ENCODE data around the gene ASPG.

ASPG gene

DNA sequence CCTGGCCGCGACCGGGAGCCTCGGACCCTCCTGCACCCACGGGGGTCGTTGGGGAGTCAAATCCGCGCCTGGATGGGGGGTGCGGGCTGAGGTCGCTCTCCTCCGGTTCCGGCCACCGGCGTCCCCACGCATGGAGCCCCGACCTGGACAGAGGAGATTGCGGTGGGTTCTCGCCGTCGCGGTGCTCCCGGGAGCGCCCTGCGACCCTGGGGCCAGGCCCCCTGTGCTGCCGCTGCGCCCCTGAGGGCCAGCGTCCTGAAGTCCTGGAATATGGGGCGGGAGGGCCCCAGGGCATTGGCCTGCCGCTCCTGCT lies 345 bp downstream of the ASPG start:
- TF ChIP-seq ZNF10 (tag by site-specific recombination; IDR thresholded peaks at IDR 0.05) (no peak), ZNF677 (tag by site-specific recombination; IDR thresholded peaks at IDR 0.05) (no peak), ZNF48 (tag by site-specific recombination; IDR thresholded peaks at IDR 0.05) (no peak)
- TF ChIP-seq, protein P1, sequence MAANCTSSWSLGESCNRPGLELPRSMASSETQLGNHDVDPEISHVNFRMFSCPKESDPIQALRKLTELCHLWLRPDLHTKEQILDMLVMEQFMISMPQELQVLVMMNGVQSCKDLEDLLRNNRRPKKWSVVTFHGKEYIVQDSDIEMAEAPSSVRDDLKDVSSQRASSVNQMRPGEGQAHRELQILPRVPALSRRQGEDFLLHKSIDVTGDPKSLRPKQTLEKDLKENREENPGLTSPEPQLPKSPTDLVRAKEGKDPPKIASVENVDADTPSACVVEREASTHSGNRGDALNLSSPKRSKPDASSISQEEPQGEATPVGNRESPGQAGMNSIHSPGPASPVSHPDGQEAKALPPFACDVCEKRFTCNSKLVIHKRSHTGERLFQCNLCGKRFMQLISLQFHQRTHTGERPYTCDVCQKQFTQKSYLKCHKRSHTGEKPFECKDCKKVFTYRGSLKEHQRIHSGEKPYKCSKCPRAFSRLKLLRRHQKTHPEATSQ (tag by site-specific recombination; IDR thresholded peaks at IDR 0.05): no peak
- TF ChIP-seq, protein P2, sequence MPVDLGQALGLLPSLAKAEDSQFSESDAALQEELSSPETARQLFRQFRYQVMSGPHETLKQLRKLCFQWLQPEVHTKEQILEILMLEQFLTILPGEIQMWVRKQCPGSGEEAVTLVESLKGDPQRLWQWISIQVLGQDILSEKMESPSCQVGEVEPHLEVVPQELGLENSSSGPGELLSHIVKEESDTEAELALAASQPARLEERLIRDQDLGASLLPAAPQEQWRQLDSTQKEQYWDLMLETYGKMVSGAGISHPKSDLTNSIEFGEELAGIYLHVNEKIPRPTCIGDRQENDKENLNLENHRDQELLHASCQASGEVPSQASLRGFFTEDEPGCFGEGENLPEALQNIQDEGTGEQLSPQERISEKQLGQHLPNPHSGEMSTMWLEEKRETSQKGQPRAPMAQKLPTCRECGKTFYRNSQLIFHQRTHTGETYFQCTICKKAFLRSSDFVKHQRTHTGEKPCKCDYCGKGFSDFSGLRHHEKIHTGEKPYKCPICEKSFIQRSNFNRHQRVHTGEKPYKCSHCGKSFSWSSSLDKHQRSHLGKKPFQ (tag by site-specific recombination; IDR thresholded peaks at IDR 0.05): no peak
- H3K4me3 ChIP-seq (ENCODE audit: low read depth, low read length): no peak overlapping the region

DNA sequence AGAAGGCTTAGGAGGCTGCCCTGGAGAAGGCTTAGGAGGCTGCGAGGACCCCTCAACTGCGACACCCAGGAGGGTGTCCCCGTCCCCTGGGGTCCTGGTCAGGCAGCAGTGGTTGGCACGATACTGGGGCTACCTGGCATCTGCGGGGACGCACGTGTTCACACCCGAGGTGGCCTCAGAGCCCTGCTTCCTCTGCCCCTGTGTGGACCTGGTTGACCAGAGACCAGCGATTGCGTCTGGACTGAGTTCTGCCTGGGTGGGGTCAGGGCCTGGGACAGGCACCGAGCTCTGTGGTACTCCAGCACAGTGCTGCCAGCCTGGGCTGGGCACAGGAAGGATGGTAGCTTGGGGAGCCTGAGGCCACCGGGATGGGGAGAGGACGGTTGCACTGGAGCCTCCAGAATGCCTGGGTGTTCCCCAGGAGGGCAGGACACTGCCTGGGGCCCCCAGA lies 735 bp downstream of the ASPG start:
- Histone ChIP-seq H3K4me3 (ENCODE audit: low read depth, low read length) (no peak overlapping the region), H3K9me3 (ENCODE audit: control insufficient read depth, insufficient read depth, low read depth, low read length) (no peaks in the 10 kb centered on the region), H3K36me3 (ENCODE audit: control insufficient read depth in 2 of 2, insufficient read depth in 1 of 2, low read length in 2 of 2) (no peaks in the 10 kb centered on the region), H3K4me1 (ENCODE audit: control insufficient read depth, insufficient read depth, low read length) (no peaks in the 10 kb centered on the region), H3K27ac (ENCODE audit: extremely low read depth, low read depth, low read length) (no peak overlapping the region)
- ChIA-PET POLR2A (no interaction called here), CTCF (interaction anchor here (1.4 kb wide), 1 partner anchor 8 kb away, joined by 4 read pairs; no protein-coding TSS in a partner anchor)
- no peak for TF ChIP-seq ZNF560 (tag by site-specific recombination; IDR thresholded peaks at IDR 0.05; ENCODE audit: borderline replicate concordance)
- no peak for TF ChIP-seq ZBTB8A (tag by site-specific recombination; IDR thresholded peaks at IDR 0.05)
- no peak for TF ChIP-seq HOXD13 (CRISPR knock-in tag; IDR thresholded peaks at IDR 0.05; ENCODE audit: borderline replicate concordance)
- no peak for TF ChIP-seq GLIS1 (tag by site-specific recombination; IDR thresholded peaks at IDR 0.05)
- no peak for TF ChIP-seq ZNF664 (tag by site-specific recombination; IDR thresholded peaks at IDR 0.05)
- TF ChIP-seq ZNF398 (tag by site-specific recombination; IDR thresholded peaks at IDR 0.05): no peak
- TF ChIP-seq, protein P3, sequence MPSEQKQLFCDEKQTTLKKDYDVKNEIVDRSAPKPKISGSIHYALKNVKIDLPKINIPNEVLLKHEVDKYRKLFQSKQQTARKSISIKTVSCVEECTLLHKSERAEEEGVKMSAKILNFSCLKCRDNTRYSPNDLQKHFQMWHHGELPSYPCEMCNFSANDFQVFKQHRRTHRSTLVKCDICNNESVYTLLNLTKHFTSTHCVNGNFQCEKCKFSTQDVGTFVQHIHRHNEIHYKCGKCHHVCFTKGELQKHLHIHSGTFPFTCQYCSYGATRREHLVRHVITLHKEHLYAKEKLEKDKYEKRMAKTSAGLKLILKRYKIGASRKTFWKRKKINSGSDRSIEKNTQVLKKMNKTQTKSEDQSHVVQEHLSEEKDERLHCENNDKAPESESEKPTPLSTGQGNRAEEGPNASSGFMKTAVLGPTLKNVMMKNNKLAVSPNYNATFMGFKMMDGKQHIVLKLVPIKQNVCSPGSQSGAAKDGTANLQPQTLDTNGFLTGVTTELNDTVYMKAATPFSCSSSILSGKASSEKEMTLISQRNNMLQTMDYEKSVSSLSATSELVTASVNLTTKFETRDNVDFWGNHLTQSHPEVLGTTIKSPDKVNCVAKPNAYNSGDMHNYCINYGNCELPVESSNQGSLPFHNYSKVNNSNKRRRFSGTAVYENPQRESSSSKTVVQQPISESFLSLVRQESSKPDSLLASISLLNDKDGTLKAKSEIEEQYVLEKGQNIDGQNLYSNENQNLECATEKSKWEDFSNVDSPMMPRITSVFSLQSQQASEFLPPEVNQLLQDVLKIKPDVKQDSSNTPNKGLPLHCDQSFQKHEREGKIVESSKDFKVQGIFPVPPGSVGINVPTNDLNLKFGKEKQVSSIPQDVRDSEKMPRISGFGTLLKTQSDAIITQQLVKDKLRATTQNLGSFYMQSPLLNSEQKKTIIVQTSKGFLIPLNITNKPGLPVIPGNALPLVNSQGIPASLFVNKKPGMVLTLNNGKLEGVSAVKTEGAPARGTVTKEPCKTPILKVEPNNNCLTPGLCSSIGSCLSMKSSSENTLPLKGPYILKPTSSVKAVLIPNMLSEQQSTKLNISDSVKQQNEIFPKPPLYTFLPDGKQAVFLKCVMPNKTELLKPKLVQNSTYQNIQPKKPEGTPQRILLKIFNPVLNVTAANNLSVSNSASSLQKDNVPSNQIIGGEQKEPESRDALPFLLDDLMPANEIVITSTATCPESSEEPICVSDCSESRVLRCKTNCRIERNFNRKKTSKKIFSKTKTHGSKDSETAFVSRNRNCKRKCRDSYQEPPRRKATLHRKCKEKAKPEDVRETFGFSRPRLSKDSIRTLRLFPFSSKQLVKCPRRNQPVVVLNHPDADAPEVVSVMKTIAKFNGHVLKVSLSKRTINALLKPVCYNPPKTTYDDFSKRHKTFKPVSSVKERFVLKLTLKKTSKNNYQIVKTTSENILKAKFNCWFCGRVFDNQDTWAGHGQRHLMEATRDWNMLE (tag by site-specific recombination; conservative IDR thresholded peaks at IDR 0.05; ENCODE audit: low read depth): no peak
- TF ChIP-seq ZBTB1 (tag by site-specific recombination; IDR thresholded peaks at IDR 0.05): no peak
- TF ChIP-seq ZNF473 (tag by site-specific recombination; IDR thresholded peaks at IDR 0.05): no peak
- no peak for TF ChIP-seq GLI4 (tag by site-specific recombination; IDR thresholded peaks at IDR 0.05)
- no peak for TF ChIP-seq ZNF555 (tag by site-specific recombination; conservative IDR thresholded peaks at IDR 0.05)
- no peak for TF ChIP-seq ZNF37A (tag by site-specific recombination; IDR thresholded peaks at IDR 0.05)
- no peak for TF ChIP-seq ZNF133 (tag by site-specific recombination; IDR thresholded peaks at IDR 0.05)
- TF ChIP-seq, protein P4, sequence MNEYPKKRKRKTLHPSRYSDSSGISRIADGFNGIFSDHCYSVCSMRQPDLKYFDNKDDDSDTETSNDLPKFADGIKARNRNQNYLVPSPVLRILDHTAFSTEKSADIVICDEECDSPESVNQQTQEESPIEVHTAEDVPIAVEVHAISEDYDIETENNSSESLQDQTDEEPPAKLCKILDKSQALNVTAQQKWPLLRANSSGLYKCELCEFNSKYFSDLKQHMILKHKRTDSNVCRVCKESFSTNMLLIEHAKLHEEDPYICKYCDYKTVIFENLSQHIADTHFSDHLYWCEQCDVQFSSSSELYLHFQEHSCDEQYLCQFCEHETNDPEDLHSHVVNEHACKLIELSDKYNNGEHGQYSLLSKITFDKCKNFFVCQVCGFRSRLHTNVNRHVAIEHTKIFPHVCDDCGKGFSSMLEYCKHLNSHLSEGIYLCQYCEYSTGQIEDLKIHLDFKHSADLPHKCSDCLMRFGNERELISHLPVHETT (tag by site-specific recombination; IDR thresholded peaks at IDR 0.05): no peak
- TF ChIP-seq, protein P5, sequence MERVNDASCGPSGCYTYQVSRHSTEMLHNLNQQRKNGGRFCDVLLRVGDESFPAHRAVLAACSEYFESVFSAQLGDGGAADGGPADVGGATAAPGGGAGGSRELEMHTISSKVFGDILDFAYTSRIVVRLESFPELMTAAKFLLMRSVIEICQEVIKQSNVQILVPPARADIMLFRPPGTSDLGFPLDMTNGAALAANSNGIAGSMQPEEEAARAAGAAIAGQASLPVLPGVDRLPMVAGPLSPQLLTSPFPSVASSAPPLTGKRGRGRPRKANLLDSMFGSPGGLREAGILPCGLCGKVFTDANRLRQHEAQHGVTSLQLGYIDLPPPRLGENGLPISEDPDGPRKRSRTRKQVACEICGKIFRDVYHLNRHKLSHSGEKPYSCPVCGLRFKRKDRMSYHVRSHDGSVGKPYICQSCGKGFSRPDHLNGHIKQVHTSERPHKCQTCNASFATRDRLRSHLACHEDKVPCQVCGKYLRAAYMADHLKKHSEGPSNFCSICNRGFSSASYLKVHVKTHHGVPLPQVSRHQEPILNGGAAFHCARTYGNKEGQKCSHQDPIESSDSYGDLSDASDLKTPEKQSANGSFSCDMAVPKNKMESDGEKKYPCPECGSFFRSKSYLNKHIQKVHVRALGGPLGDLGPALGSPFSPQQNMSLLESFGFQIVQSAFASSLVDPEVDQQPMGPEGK (tag by site-specific recombination; IDR thresholded peaks at IDR 0.05): no peak
- no peak for TF ChIP-seq ZNF488 (tag by site-specific recombination; IDR thresholded peaks at IDR 0.05)

More for the DNA sequence above, 345 bp downstream of the ASPG start:
- no peak overlapping the region for H3K27ac ChIP-seq (ENCODE audit: extremely low read depth, low read depth, low read length)
- ChIA-PET CTCF (interaction anchor here (1.4 kb wide), 1 partner anchor 9 kb away, joined by 4 read pairs; no protein-coding TSS in a partner anchor), POLR2A (no interaction called here)
- no peaks in the 10 kb centered on the region for H3K36me3 ChIP-seq (ENCODE audit: control insufficient read depth in 2 of 2, insufficient read depth in 1 of 2, low read length in 2 of 2)
- no peaks in the 10 kb centered on the region for H3K4me1 ChIP-seq (ENCODE audit: control insufficient read depth, insufficient read depth, low read length)
- no peaks in the 10 kb centered on the region for H3K9me3 ChIP-seq (ENCODE audit: control insufficient read depth, insufficient read depth, low read depth, low read length)

Data from HEK293 (cell line).